ENCODE results near the gene DDX10. TPM values are rescaled to one million over a fixed set of nuclear protein-coding genes. Genes with fewer than 3 reads are reported as not detected.

Gene DDX10
- total and polyA plus RNA-seq, 2 of the 8 experiments (the other 6 are each of a cell fraction or from before 2014, with no cell fraction given), result 49.2 to 52.2 TPM

- Histone ChIP-seq H4K8ac (ENCODE audit: extremely low read depth, insufficient read depth, low read length) (no peak overlapping the region), H2AK5ac (ENCODE audit: low read depth, low read length) (no peak overlapping the region), H4K5ac (ENCODE audit: insufficient read length, low read depth, low read length) (no peak overlapping the region), H3K4me3 (ENCODE audit: extremely low read depth in 1 of 4, insufficient read depth in 2 of 4, low read depth in 3 of 4, low read length in 4 of 4) (no peak overlapping the region), H3K56ac (replicated peaks; ENCODE audit: insufficient read length, low read depth, low read length) (no peak overlapping the region), H2AFZ (ENCODE audit: low read length) (no peak overlapping the region), H3K9ac (replicated peaks in 1 of 4; ENCODE audit: extremely low read depth in 1 of 4, low read depth in 3 of 4, low read length in 3 of 4) (no peak overlapping the region), H3K79me1 (ENCODE audit: low read depth, low read length) (peaks cover 5% of the 10 kb centered on the region), H2BK15ac (ENCODE audit: low read length) (no peak overlapping the region), H3K4me1 (replicated peaks in 1 of 4; ENCODE audit: control insufficient read depth in 3 of 4, insufficient read depth in 4 of 4, low read length in 3 of 4) (peaks cover 0 to 6% (median 4%) of the 10 kb centered on the region in 4 experiments; a peak in 4 of 7 replicates), H3K4me2 (ENCODE audit: insufficient read depth in 1 of 2, low read depth in 2 of 2, low read length in 2 of 2) (no peak overlapping the region), H3K27ac (ENCODE audit: low read depth, low read length) (no peak overlapping the region), H3K27me3 (replicated peaks in 1 of 4; ENCODE audit: control insufficient read depth in 3 of 4, extremely low read depth in 1 of 4, insufficient read depth in 3 of 4, low read length in 3 of 4) (no peaks in the 10 kb centered on the region), H3K79me2 (ENCODE audit: control insufficient read depth in 1 of 2, insufficient read depth in 2 of 2, low read length in 2 of 2) (peaks cover 18 to 79% of the 10 kb centered on the region in 2 experiments), H3K23ac (ENCODE audit: insufficient read length) (no peak overlapping the region), H3K9me3 (ENCODE audit: insufficient read depth in 2 of 2, low read depth in 1 of 2, low read length in 1 of 2) (no peaks in the 10 kb centered on the region), H3K18ac (ENCODE audit: extremely low read depth, low read length) (no peak overlapping the region), H2BK5ac (ENCODE audit: low read depth, low read length) (no peak overlapping the region), H3K36me3 (ENCODE audit: control insufficient read depth in 2 of 4, insufficient read depth in 4 of 4, low read length in 3 of 4) (peaks cover 0 to 10% (median 1%) of the 10 kb centered on the region in 4 experiments; a peak in 3 of 8 replicates), H2BK20ac (ENCODE audit: low read length) (no peak overlapping the region), H2BK12ac (ENCODE audit: low read depth, low read length) (no peak overlapping the region), H4K91ac (replicated peaks; ENCODE audit: insufficient read length, low read length) (no peak overlapping the region), H3K4ac (replicated peaks; ENCODE audit: insufficient read length, low read depth, low read length) (no peak overlapping the region), H4K20me1 (replicated peaks in 1 of 2; ENCODE audit: control insufficient read depth in 1 of 2, insufficient read depth in 2 of 2, low read length in 2 of 2) (peaks cover 2 to 7% of the 10 kb centered on the region in 2 experiments), H3K14ac (ENCODE audit: insufficient read length) (no peak overlapping the region), H2BK120ac (replicated peaks; ENCODE audit: low read depth, low read length) (no peak overlapping the region), H3K23me2 (ENCODE audit: low read depth, low read length) (no peaks in the 10 kb centered on the region)
- FAIRE-seq, result no peak
- ChIA-PET CTCF (ENCODE audit: partially characterized antibody) (interaction anchor here (0.7 kb wide), 1 partner anchor 119 kb away, joined by 3 read pairs; no protein-coding TSS in a partner anchor), POLR2A (ENCODE audit: partially characterized antibody) (no interaction called here)
- TF ChIP-seq KDM5A (IDR thresholded peaks at IDR 0.05; ENCODE audit: low read length) (no peak), SIX5 (IDR thresholded peaks at IDR 0.05; ENCODE audit: low read depth, low read length) (no peak), KDM4A (IDR thresholded peaks at IDR 0.05; ENCODE audit: low read depth, low read length, severe bottlenecking) (no peak), E2F6 (IDR thresholded peaks at IDR 0.05) (no peak), ATF2 (IDR thresholded peaks at IDR 0.05; ENCODE audit: low read length) (no peak)
- 89% methylated on average over 7 of the region's 7 CpGs; no CpG with 5 or more reads in 1 of the 2 experiments for WGBS, 2 experiments (ENCODE audit: extremely low coverage in 1 of 2, insufficient coverage in 1 of 2, insufficient read length in 1 of 2, insufficient replicate concordance in 2 of 2, low coverage in 1 of 2, low lambda C conversion rate in 2 of 2, missing lambda C conversion rate in 1 of 2)
- DNase-seq (ENCODE audit: low read depth in 1 of 2, low spot score in 2 of 2), result no peak
Measured at GRCh38 chr11:108669711-108670110, 4.8 kb downstream of the DDX10 start.

All from H1 (cell line).